ENCODE data around the gene EIF3A. TPM values are rescaled to one million over a fixed set of nuclear protein-coding genes. Genes with fewer than 3 reads are reported as not detected.

EIF3A gene
- polyA plus RNA-seq, 1 donor from 2014 or later: 38.6 TPM

- Histone ChIP-seq H3K4me2 (ENCODE audit: low read length) (no peak overlapping the region), H3K27ac (ENCODE audit: low read length) (no peak overlapping the region), H3K9me2 (ENCODE audit: insufficient read depth, low read length) (no peaks in the 10 kb centered on the region), H4K20me1 (ENCODE audit: insufficient read depth) (no peaks in the 10 kb centered on the region), H3F3A (ENCODE audit: insufficient read depth, low read length, poor library complexity, severe bottlenecking) (no peaks in the 10 kb centered on the region), H3K4me3 (ENCODE audit: low read length) (no peak overlapping the region), H3K36me3 (ENCODE audit: insufficient read depth, low read length) (no peaks in the 10 kb centered on the region), H3K27me3 (ENCODE audit: insufficient read depth, low read depth, low read length) (no peaks in the 10 kb centered on the region), H3K9me3 (ENCODE audit: low read length) (no peaks in the 10 kb centered on the region), H3K79me2 (replicated peaks; ENCODE audit: insufficient read depth, low read length) (no peaks in the 10 kb centered on the region), H2AFZ (ENCODE audit: low read depth, low read length) (no peak overlapping the region), H3K9ac (ENCODE audit: low read length) (no peak overlapping the region)
- TF ChIP-seq POLR2AphosphoS5 (IDR thresholded peaks at IDR 0.05): no peak
- no peak for TF ChIP-seq CTCF (IDR thresholded peaks at IDR 0.05; ENCODE audit: poor library complexity, severe bottlenecking)
- TF ChIP-seq EZH2 (IDR thresholded peaks at IDR 0.05; ENCODE audit: borderline replicate concordance, insufficient read depth, low read length, poor library complexity, severe bottlenecking): no peak
- no peak for TF ChIP-seq TAF1 (IDR thresholded peaks at IDR 0.05; ENCODE audit: low read depth)
- no peak for TF ChIP-seq REST (IDR thresholded peaks at IDR 0.05; ENCODE audit: borderline replicate concordance)
- no peak for TF ChIP-seq RAD21 (conservative IDR thresholded peaks at IDR 0.05)
- TF ChIP-seq SMC3 (conservative IDR thresholded peaks at IDR 0.05; ENCODE audit: poor library complexity): no peak
- TF ChIP-seq EP300 (conservative IDR thresholded peaks at IDR 0.05; ENCODE audit: poor library complexity, severe bottlenecking): no peak
- no peak for TF ChIP-seq MXI1 (conservative IDR thresholded peaks at IDR 0.05; ENCODE audit: poor library complexity, severe bottlenecking)
Measured at GRCh38 chr10:119007211-119007574, 73.4 kb downstream of the EIF3A start.

- Histone ChIP-seq H2AFZ (ENCODE audit: low read depth, low read length) (no peak overlapping the region), H3K27ac (ENCODE audit: low read length) (no peak overlapping the region), H3K36me3 (ENCODE audit: insufficient read depth, low read length) (no peaks in the 10 kb centered on the region), H3K4me2 (ENCODE audit: low read length) (no peak overlapping the region), H3K9me3 (ENCODE audit: low read length) (no peaks in the 10 kb centered on the region), H3K79me2 (replicated peaks; ENCODE audit: insufficient read depth, low read length) (no peaks in the 10 kb centered on the region), H3K27me3 (ENCODE audit: insufficient read depth, low read depth, low read length) (no peaks in the 10 kb centered on the region), H4K20me1 (ENCODE audit: insufficient read depth) (no peaks in the 10 kb centered on the region), H3F3A (ENCODE audit: insufficient read depth, low read length, poor library complexity, severe bottlenecking) (no peaks in the 10 kb centered on the region), H3K9ac (ENCODE audit: low read length) (no peak overlapping the region), H3K4me3 (ENCODE audit: low read length) (no peak overlapping the region), H3K9me2 (ENCODE audit: insufficient read depth, low read length) (no peaks in the 10 kb centered on the region)
- TF ChIP-seq CTCF (IDR thresholded peaks at IDR 0.05; ENCODE audit: poor library complexity, severe bottlenecking): no peak
- TF ChIP-seq POLR2AphosphoS5 (IDR thresholded peaks at IDR 0.05): no peak
- no peak for TF ChIP-seq EZH2 (IDR thresholded peaks at IDR 0.05; ENCODE audit: borderline replicate concordance, insufficient read depth, low read length, poor library complexity, severe bottlenecking)
- TF ChIP-seq SMC3 (conservative IDR thresholded peaks at IDR 0.05; ENCODE audit: poor library complexity): no peak
- TF ChIP-seq MXI1 (conservative IDR thresholded peaks at IDR 0.05; ENCODE audit: poor library complexity, severe bottlenecking): no peak
- no peak for TF ChIP-seq RAD21 (conservative IDR thresholded peaks at IDR 0.05)
- no peak for TF ChIP-seq REST (IDR thresholded peaks at IDR 0.05; ENCODE audit: borderline replicate concordance)
- no peak for TF ChIP-seq EP300 (conservative IDR thresholded peaks at IDR 0.05; ENCODE audit: poor library complexity, severe bottlenecking)
- no peak for TF ChIP-seq TAF1 (IDR thresholded peaks at IDR 0.05; ENCODE audit: low read depth)
Measured at GRCh38 chr10:119006451-119007210, 74.0 kb downstream of the EIF3A start.
